GM12891 (cell line): ENCODE measurements around the gene TMEM31. TPM values are rescaled to one million over a fixed set of nuclear protein-coding genes. Genes with fewer than 3 reads are reported as not detected.

Experiments
- DNase-seq: peaks from one replicate; pipeline ENCODE4 v3.0.0; 2011; ENCODE audit warnings: low spot score; ENCODE audit not compliant: insufficient read length
- FAIRE-seq: peaks from 2 replicates; lab custom pipeline; 2011; peaks lifted over from hg19 to GRCh38; lab: Jason Lieb, UNC
- PAX5 ChIP-seq: IDR thresholded peaks from 2 replicates; pipeline ENCODE4 v1.6.1; 2011; ENCODE audit warnings: low read length, moderate library complexity, mild to moderate bottlenecking; ENCODE audit not compliant: insufficient read depth, severe bottlenecking
- POLR2A ChIP-seq: IDR thresholded peaks from 2 replicates; pipeline ENCODE4 v1.6.1; 2011; ENCODE audit warnings: low read depth, low read length, control low read depth
- POLR2AphosphoS5 ChIP-seq: IDR thresholded peaks from 2 replicates; pipeline ENCODE4 v1.6.1; 2011; ENCODE audit warnings: low read depth, low read length, control low read depth
- POU2F2 ChIP-seq: IDR thresholded peaks from 2 replicates; pipeline ENCODE4 v1.6.1; 2011; ENCODE audit warnings: low read depth, mild to moderate bottlenecking, control low read depth, low read length, moderate library complexity
- SPI1 ChIP-seq: IDR thresholded peaks from 2 replicates; pipeline ENCODE4 v1.6.1; 2011; ENCODE audit warnings: low read depth, low read length, control low read depth
- TAF1 ChIP-seq: IDR thresholded peaks from 2 replicates; pipeline ENCODE4 v1.6.1; 2011; ENCODE audit warnings: low read depth, low read length, control low read depth
- polyA plus RNA-seq: library from polyadenylated mRNA; unstranded; fragments of >200 nt; gene quantifications from one replicate; pipeline ENCODE4 v1.2.1, GENCODE V29; 2012; ENCODE audit warnings: low read depth, missing spikeins, inconsistent platforms; ENCODE audit not compliant: missing spikeins

TMEM31 gene
- not detected for polyA plus RNA-seq

DNA sequence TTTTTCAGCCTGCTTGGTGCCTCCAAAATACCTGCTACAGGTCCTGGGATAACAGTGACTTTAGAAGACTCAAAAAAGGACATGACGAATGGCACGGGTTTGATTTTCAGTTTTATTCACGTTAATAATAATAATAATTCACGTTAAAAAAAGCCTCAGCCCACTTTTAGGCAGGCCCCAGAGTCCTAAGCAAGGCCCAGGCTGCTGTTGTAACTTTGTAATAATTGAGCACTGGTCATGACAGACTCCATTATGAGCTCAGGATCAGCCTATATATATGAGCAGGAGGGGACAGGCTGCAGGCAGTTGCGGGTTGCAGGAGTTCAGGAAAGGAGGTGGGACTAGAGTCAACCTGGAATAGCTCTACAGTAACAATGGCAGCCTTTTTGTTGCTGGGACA lies at the start of gene TMEM31:
TSS of gene TMEM31 (plus strand) at position 301 of the 400 bp plus-strand sequence. CDS start 1,350 bp downstream, outside the sequence.
- no peak for TF ChIP-seq POLR2AphosphoS5
- TF ChIP-seq SPI1: no peak
- no peak for FAIRE-seq
- no peak for DNase-seq

DNA sequence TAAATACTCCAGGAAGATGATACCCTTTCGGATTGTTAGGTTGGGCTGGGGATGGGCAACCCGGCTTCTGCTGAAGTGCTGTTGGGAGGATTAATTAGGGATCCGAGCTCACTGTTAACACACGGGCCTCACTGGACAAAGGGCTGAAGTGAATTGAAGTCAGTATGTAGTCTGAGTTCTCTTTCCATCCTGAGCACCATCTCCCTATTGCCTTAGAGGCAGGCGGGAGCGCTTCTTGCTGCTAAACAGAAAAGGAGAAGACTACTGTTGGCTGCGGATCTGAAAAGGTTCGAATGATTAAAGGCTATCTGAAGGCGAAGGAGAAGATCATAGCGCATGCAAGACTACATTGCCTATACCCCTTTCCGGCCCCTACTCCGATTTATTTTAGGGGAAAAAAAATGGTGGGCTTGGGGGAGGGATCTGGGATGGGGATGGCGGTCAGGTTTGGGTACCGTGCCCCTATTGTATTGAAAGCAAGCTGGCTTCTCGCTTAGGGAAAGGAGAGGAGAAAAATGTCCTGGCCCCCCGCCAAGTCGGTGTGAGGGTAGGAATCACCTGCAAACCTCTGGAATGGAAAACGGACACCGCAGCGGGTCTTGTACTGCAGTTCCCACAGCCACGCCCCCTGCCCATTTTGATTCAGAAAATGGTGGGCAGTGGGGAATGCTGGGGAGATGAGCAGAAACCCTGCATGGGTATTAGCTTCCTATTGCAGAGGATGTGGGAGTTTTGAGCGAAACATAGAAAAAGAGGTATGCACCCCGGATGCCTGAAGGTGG lies 46.5 kb upstream of the TMEM31 start:
- no peak for TF ChIP-seq TAF1
- no peak for TF ChIP-seq SPI1
- no peak for TF ChIP-seq POLR2A
- no peak for FAIRE-seq
- DNase-seq: no peak

GRCh38 chrX:103666202-103667107 lies 44.3 kb upstream of the TMEM31 start:
- FAIRE-seq (no peak), DNase-seq (no peak)
- TF ChIP-seq SPI1: no peak

- DNase-seq: no peak
- FAIRE-seq: no peak
- TF ChIP-seq SPI1: no peak
Measured at GRCh38 chrX:103669745-103670144, 41.0 kb upstream of the TMEM31 start.

GRCh38 chrX:103674531-103675454 lies 35.9 kb upstream of the TMEM31 start:
- no peak for DNase-seq
- no peak for FAIRE-seq

DNA sequence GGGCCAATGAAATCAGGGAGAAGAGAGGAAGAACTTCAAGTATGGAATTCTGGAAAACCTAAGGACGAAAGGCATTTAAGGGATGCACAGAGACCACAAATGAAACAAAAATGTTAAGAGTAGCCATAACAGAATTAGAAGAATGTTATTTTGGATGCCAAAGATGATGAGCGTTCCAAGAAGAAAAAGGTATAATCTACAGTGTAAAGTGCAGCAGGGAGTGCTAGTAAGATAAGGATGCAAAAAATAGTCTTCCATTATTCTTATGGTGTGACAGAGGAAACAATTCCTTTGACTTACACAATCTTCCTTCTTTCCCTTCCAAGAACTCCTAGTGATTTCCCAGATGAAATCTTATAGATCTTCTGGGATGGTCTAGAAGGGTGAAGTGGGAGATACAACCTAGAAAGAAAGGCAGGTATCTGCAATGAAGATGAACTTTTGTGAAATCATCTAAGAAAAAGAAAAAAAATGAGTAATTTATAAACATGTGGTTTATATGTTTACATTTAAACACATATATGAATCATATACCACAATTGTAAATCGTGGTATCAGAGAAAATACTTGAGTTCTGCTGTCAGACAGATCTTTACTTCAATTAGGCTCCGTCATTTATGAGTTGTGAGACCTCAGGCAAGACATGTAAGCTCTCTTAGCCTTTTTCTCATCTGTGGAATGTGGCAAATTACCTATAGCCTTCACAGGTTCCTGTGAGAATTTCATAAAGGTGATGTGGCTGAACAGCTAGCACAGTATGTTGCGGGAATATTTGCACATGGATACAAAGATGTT lies 32.3 kb upstream of the TMEM31 start:
- FAIRE-seq (no peak), DNase-seq (no peak)

More at GRCh38 chrX:103674531-103675454, 35.9 kb upstream of the TMEM31 start:
- no peak for TF ChIP-seq TAF1
- no peak for TF ChIP-seq PAX5
- TF ChIP-seq POLR2AphosphoS5: 0 out of 2 replicates have a peak, but pooled peaks have one; percentile 34
- no peak for TF ChIP-seq POU2F2
- TF ChIP-seq POLR2A: peak; percentile 65
- no peak for TF ChIP-seq SPI1

GRCh38 chrX:103681443-103681842 lies 29.3 kb upstream of the TMEM31 start:
- no peak for FAIRE-seq
- no peak for TF ChIP-seq POLR2AphosphoS5
- no peak for TF ChIP-seq POLR2A
- TF ChIP-seq TAF1: no peak
- no peak for TF ChIP-seq PAX5
- TF ChIP-seq SPI1: no peak
- TF ChIP-seq POU2F2: no peak
- no peak for DNase-seq

More for the DNA sequence above, 32.3 kb upstream of the TMEM31 start:
- TF ChIP-seq POU2F2: no peak

- FAIRE-seq: no peak
- DNase-seq: no peak
Measured at GRCh38 chrX:103685396-103685795, 25.3 kb upstream of the TMEM31 start.

More at GRCh38 chrX:103685396-103685795, 25.3 kb upstream of the TMEM31 start:
- TF ChIP-seq SPI1 (no peak), POLR2A (no peak), POLR2AphosphoS5 (no peak), PAX5 (no peak), POU2F2 (no peak), TAF1 (no peak)
